ENCODE measurements around the gene FARP1. TPM values are rescaled to one million over a fixed set of nuclear protein-coding genes. Genes with fewer than 3 reads are reported as not detected.

Gene FARP1
- polyA plus RNA-seq, 1 of the 3 experiments (the other 2 are of a cell fraction) = 12.0 TPM

DNA sequence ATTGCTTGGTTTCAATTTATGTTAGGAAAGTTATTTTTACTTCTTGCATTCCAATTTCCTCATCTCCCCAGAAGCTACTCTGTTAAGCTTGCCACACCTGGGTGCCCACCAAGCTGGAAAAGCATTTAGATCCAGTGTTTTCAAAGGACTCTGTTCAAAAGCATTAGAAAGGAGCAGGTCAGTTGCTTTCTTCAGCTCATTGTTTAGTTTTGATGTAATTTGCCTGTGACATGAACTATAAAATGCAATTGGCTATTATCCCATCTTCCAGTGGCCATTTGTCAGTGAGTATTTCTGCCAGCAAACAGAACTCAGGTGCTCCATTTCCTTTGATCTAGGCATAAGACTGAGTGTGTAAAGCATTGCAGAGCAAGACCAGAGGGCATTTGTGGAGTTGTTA lies 80.8 kb downstream of the FARP1 start:
- POLR2A ChIA-PET = no interaction called here
- Histone ChIP-seq H4K20me1 (ENCODE audit: insufficient read depth) (no peaks in the 10 kb centered on the region), H3K4me3 (ENCODE audit: low read depth in 2 of 2, low read length in 1 of 2) (no peak overlapping the region), H3K9ac (no peak overlapping the region), H3K4me2 (no peak overlapping the region), H3K79me2 (ENCODE audit: insufficient read depth) (peaks cover 26% of the 10 kb centered on the region), H2AFZ (ENCODE audit: low read depth) (no peak overlapping the region), H3K4me1 (ENCODE audit: control insufficient read depth in 1 of 2, insufficient read depth in 2 of 2, low read depth in 1 of 2, low read length in 1 of 2) (peaks cover 11 to 28% of the 10 kb centered on the region in 2 experiments; a peak in 3 of 4 replicates), H3K9me3 (no peaks in the 10 kb centered on the region), H3K36me3 (replicated peaks in 1 of 2; ENCODE audit: control insufficient read depth in 1 of 2, insufficient read depth in 2 of 2, low read length in 1 of 2) (peaks cover 0 to 3% of the 10 kb centered on the region in 2 experiments), H3F3A (replicated peaks; ENCODE audit: insufficient read depth) (peaks cover 8% of the 10 kb centered on the region), H3K27me3 (ENCODE audit: insufficient read depth) (no peaks in the 10 kb centered on the region), H3K9me2 (no peaks in the 10 kb centered on the region), H3K27ac (ENCODE audit: low read depth in 2 of 2, low read length in 1 of 2) (peak overlapping the region in 1 of 2 experiments; percentile 4; a peak in 1 of 4 replicates)
- TF ChIP-seq EP300 (IDR thresholded peaks at IDR 0.05; ENCODE audit: borderline replicate concordance in 1 of 2, low read depth in 1 of 2, low read length in 1 of 2) (no peak), EZH2phosphoT487 (IDR thresholded peaks at IDR 0.05; ENCODE audit: borderline replicate concordance, low read depth) (no peak), USF1 (IDR thresholded peaks at IDR 0.05; ENCODE audit: borderline replicate concordance, low read depth) (no peak), PBX3 (IDR thresholded peaks at IDR 0.05) (no peak)
- DNase-seq = no peak
- CTCF ChIA-PET = interaction anchor here (1.4 kb wide), 2 partner anchors 12 to 136 kb away, joined by 3 read pairs; no protein-coding TSS in a partner anchor

GRCh38 chr13:98224557-98224956 lies 81.7 kb downstream of the FARP1 start:
- peaks cover 23% of the 10 kb centered on the region for H3K79me2 ChIP-seq (ENCODE audit: insufficient read depth)
- ChIA-PET POLR2A (no interaction called here), CTCF (interaction anchor here (1.4 kb wide), 1 partner anchor 135 kb away, joined by 3 read pairs; no protein-coding TSS in a partner anchor)

DNA sequence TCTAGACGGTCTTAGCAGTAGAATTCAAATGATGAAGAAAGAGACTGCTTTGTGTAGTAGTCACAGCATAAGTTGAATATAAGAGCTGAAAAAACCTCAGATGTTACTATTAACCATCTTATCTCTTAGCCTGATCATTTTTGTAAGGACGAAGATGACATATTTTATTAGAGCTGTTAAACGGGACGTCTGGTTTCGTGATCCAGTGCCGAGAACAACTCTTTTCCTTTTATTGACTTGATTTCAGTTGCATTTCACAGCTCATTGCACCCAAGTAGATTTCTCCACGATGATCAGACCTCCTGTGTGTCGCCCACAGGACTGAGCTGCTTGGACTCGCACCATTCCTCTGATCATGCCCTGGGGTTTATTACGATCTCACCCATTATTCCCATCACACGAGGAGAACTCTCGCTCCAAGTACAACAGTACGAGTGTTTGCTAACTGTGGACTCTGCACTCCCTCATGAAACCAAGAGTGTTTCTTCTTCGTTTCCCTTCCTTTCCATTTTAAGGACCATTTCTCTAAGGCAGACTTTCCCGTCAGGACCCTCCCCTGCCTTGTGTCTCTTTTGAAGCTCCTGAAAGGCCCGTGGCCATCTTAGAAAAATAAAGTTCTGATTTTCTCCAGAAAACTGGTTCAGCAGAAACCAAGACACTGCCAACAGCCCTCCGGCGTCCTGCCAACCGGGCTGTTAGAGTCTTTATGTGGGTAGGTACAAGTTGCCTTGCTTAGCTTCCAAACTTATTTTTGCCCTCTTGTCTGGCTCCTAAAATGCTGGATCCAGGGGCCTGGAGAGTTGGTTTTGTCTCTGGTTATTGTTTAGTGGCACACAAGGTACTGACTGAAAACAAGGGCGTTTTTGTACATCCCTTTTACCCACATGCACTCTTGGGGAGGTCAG lies 82.4 kb downstream of the FARP1 start:
- H2AFZ ChIP-seq (ENCODE audit: low read depth) = no peak overlapping the region
- WGBS (ENCODE audit: low lambda C conversion rate) = 97% methylated on average over 20 of the region's 20 CpGs
- CTCF ChIA-PET = interaction anchor here (1.4 kb wide), 1 partner anchor 134 kb away, joined by 3 read pairs; no protein-coding TSS in a partner anchor
- no peak for TF ChIP-seq TCF12 (IDR thresholded peaks at IDR 0.05)
- TF ChIP-seq GATA2 (CRISPR knock-in tag; IDR thresholded peaks at IDR 0.05) = no peak
- TF ChIP-seq, protein P1, sequence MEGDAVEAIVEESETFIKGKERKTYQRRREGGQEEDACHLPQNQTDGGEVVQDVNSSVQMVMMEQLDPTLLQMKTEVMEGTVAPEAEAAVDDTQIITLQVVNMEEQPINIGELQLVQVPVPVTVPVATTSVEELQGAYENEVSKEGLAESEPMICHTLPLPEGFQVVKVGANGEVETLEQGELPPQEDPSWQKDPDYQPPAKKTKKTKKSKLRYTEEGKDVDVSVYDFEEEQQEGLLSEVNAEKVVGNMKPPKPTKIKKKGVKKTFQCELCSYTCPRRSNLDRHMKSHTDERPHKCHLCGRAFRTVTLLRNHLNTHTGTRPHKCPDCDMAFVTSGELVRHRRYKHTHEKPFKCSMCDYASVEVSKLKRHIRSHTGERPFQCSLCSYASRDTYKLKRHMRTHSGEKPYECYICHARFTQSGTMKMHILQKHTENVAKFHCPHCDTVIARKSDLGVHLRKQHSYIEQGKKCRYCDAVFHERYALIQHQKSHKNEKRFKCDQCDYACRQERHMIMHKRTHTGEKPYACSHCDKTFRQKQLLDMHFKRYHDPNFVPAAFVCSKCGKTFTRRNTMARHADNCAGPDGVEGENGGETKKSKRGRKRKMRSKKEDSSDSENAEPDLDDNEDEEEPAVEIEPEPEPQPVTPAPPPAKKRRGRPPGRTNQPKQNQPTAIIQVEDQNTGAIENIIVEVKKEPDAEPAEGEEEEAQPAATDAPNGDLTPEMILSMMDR (IDR thresholded peaks at IDR 0.05) = no peak
- TF ChIP-seq EP300 (IDR thresholded peaks at IDR 0.05; ENCODE audit: borderline replicate concordance in 1 of 2, low read depth in 1 of 2, low read length in 1 of 2) = no peak
- no peak for TF ChIP-seq ZBTB33 (IDR thresholded peaks at IDR 0.05; ENCODE audit: borderline replicate concordance, low read depth)
- TF ChIP-seq RXRA (IDR thresholded peaks at IDR 0.05; ENCODE audit: borderline replicate concordance, low read depth) = no peak
- no peak for TF ChIP-seq POLR2AphosphoS5 (IDR thresholded peaks at IDR 0.05; ENCODE audit: low read depth, low read length)

More at GRCh38 chr13:98224557-98224956, 81.7 kb downstream of the FARP1 start:
- Histone ChIP-seq H3K4me2 (no peak overlapping the region), H3K27ac (ENCODE audit: low read depth in 2 of 2, low read length in 1 of 2) (no peak overlapping the region), H3K27me3 (ENCODE audit: insufficient read depth) (no peaks in the 10 kb centered on the region), H2AFZ (ENCODE audit: low read depth) (no peak overlapping the region), H3K9me3 (no peaks in the 10 kb centered on the region), H4K20me1 (ENCODE audit: insufficient read depth) (no peaks in the 10 kb centered on the region), H3K9ac (no peak overlapping the region), H3K4me3 (ENCODE audit: low read depth in 2 of 2, low read length in 1 of 2) (no peak overlapping the region), H3K4me1 (ENCODE audit: control insufficient read depth in 1 of 2, insufficient read depth in 2 of 2, low read depth in 1 of 2, low read length in 1 of 2) (peaks cover 14 to 28% of the 10 kb centered on the region in 2 experiments; a peak in 3 of 4 replicates), H3F3A (replicated peaks; ENCODE audit: insufficient read depth) (peaks cover 11% of the 10 kb centered on the region), H3K36me3 (replicated peaks in 1 of 2; ENCODE audit: control insufficient read depth in 1 of 2, insufficient read depth in 2 of 2, low read length in 1 of 2) (peaks cover 0 to 3% of the 10 kb centered on the region in 2 experiments), H3K9me2 (no peaks in the 10 kb centered on the region)
- TF ChIP-seq RAD21 (IDR thresholded peaks at IDR 0.05; ENCODE audit: low read length) (no peak), FOSL2 (IDR thresholded peaks at IDR 0.05; ENCODE audit: borderline replicate concordance, low read depth) (no peak), RCOR1 (IDR thresholded peaks at IDR 0.05; ENCODE audit: low read length) (no peak)
- WGBS (ENCODE audit: low lambda C conversion rate) = 100% methylated on average over 4 of the region's 5 CpGs
- no peak for DNase-seq

More for the DNA sequence above, 82.4 kb downstream of the FARP1 start:
- POLR2A ChIA-PET = no interaction called here
- Histone ChIP-seq H3K9ac (no peak overlapping the region), H3K27me3 (ENCODE audit: insufficient read depth) (no peaks in the 10 kb centered on the region), H3K36me3 (replicated peaks in 1 of 2; ENCODE audit: control insufficient read depth in 1 of 2, insufficient read depth in 2 of 2, low read length in 1 of 2) (peaks cover 0 to 3% of the 10 kb centered on the region in 2 experiments), H3K4me2 (no peak overlapping the region), H3K9me2 (no peaks in the 10 kb centered on the region), H3F3A (replicated peaks; ENCODE audit: insufficient read depth) (peaks cover 11% of the 10 kb centered on the region), H3K79me2 (ENCODE audit: insufficient read depth) (peaks cover 22% of the 10 kb centered on the region), H3K4me1 (ENCODE audit: control insufficient read depth in 1 of 2, insufficient read depth in 2 of 2, low read depth in 1 of 2, low read length in 1 of 2) (peaks cover 14 to 24% of the 10 kb centered on the region in 2 experiments; a peak in 3 of 4 replicates), H4K20me1 (ENCODE audit: insufficient read depth) (no peaks in the 10 kb centered on the region), H3K27ac (ENCODE audit: low read depth in 2 of 2, low read length in 1 of 2) (no peak overlapping the region), H3K9me3 (no peaks in the 10 kb centered on the region), H3K4me3 (ENCODE audit: low read depth in 2 of 2, low read length in 1 of 2) (no peak overlapping the region)
- no peak for DNase-seq
